HG03196 (cell line): ENCODE data around the gene GADL1.

ENCODE experiments used
- ATAC-seq: cut with Tn5 transposase; IDR thresholded peaks from one replicate; pipeline ENCODE4 v1.9.1; 2021; ENCODE audit not compliant: unreplicated experiment

Gene GADL1

GRCh38 chr3:30811151-30811795 is 83.2 kb downstream of the GADL1 start:
- ATAC-seq, result no peak

- ATAC-seq, result no peak
Measured at GRCh38 chr3:30810625-30811024, 83.8 kb downstream of the GADL1 start.

- no peak for ATAC-seq
Measured at GRCh38 chr3:30805695-30806094, 88.8 kb downstream of the GADL1 start.

- ATAC-seq, result no peak
Measured at GRCh38 chr3:30804984-30805383, 89.5 kb downstream of the GADL1 start.

GRCh38 chr3:30795176-30795575 is 99.3 kb downstream of the GADL1 start:
- no peak for ATAC-seq

- ATAC-seq, result no peak
Measured at GRCh38 chr3:30793740-30794139, 100.7 kb downstream of the GADL1 start.

GRCh38 chr3:30790150-30790549 is 104.3 kb downstream of the GADL1 start:
- ATAC-seq, result no peak

GRCh38 chr3:30786365-30786764 is 108.1 kb downstream of the GADL1 start:
- ATAC-seq, result no peak

- ATAC-seq, result no peak
Measured at GRCh38 chr3:30779686-30780287, 114.7 kb downstream of the GADL1 start.

GRCh38 chr3:30778933-30779332 is 115.5 kb downstream of the GADL1 start:
- no peak for ATAC-seq

GRCh38 chr3:30777426-30778113 is 116.9 kb downstream of the GADL1 start:
- no peak for ATAC-seq

GRCh38 chr3:30776186-30776815 is 118.2 kb downstream of the GADL1 start:
- no peak for ATAC-seq

- no peak for ATAC-seq
Measured at GRCh38 chr3:30775040-30775439, 119.4 kb downstream of the GADL1 start.

- ATAC-seq, result no peak
Measured at GRCh38 chr3:30774062-30774461, 120.4 kb downstream of the GADL1 start.

- no peak for ATAC-seq
Measured at GRCh38 chr3:30770387-30770786, 124.1 kb downstream of the GADL1 start.

GRCh38 chr3:30768703-30769550 is 125.5 kb downstream of the GADL1 start:
- no peak for ATAC-seq

GRCh38 chr3:30768046-30768445 is 126.4 kb downstream of the GADL1 start:
- ATAC-seq, result no peak

GRCh38 chr3:30766522-30766921 is 127.9 kb downstream of the GADL1 start:
- no peak for ATAC-seq

- no peak for ATAC-seq
Measured at GRCh38 chr3:30764891-30765290, 129.6 kb downstream of the GADL1 start.

- no peak for ATAC-seq
Measured at GRCh38 chr3:30764281-30764680, 130.2 kb downstream of the GADL1 start.

GRCh38 chr3:30761374-30761773 is 133.1 kb downstream of the GADL1 start:
- no peak for ATAC-seq
